HEK293T (cell line): ENCODE data around the gene KCNF1.

Source experiments
- BHLHE40 ChIP-seq: fragments of 450-650 bp; IDR thresholded peaks from 2 replicates; pipeline ENCODE4 v1.6.1; 2016; ENCODE audit warnings: mild to moderate bottlenecking, moderate library complexity, borderline replicate concordance
- ELF4 ChIP-seq: fragments of 450-650 bp; IDR thresholded peaks from 2 replicates; pipeline ENCODE4 v1.6.1; 2017; ENCODE audit warnings: antibody characterized with exemption
- FOXK2 ChIP-seq: fragments of 450-650 bp; IDR thresholded peaks from 2 replicates; pipeline ENCODE4 v1.6.1; 2016; ENCODE audit warnings: mild to moderate bottlenecking
- FOXM1 ChIP-seq: fragments of 450-650 bp; IDR thresholded peaks from 2 replicates; pipeline ENCODE4 v1.6.1; 2017; ENCODE audit warnings: mild to moderate bottlenecking, borderline replicate concordance
- NFRKB ChIP-seq: fragments of 450-650 bp; IDR thresholded peaks from 2 replicates; pipeline ENCODE4 v1.6.1; 2016; ENCODE audit warnings: mild to moderate bottlenecking, moderate library complexity
- SP1 ChIP-seq: fragments of 450-650 bp; IDR thresholded peaks from 2 replicates; pipeline ENCODE4 v1.6.1; 2017

- TF ChIP-seq ELF4 = no peak
- no peak for TF ChIP-seq SP1
- no peak for TF ChIP-seq FOXM1
- no peak for TF ChIP-seq BHLHE40
- no peak for TF ChIP-seq FOXK2
- TF ChIP-seq NFRKB = no peak
Measured at GRCh38 chr2:10905006-10905861, 6.5 kb upstream of the KCNF1 start.
